Adipocyte (in vitro differentiated cells): Measurements from ENCODE around the gene PPTC7.
A peak's percentile ranks its signal among the peaks of the same experiment; 100 is the strongest.
"Not testable (repeated sequence)": the region's sequence is repeated elsewhere in the genome, so short reads cannot be mapped to it uniquely, and the experiment has no call there.

Experiments used
- DNase-seq: peaks from one replicate; pipeline ENCODE4 v3.0.0-alpha.2; 2015; ENCODE audit warnings: low read depth
- H3K27me3 ChIP-seq: replicated peaks from 2 replicates; pipeline ENCODE4 v1.7.0; 2013; ENCODE audit warnings: mild to moderate bottlenecking, low read length, moderate library complexity; ENCODE audit not compliant: control insufficient read depth, insufficient read depth
- H3K36me3 ChIP-seq: 2 replicates; pipeline ENCODE4 v1.7.0; 2013; ENCODE audit warnings: low read length, mild to moderate bottlenecking, moderate library complexity; ENCODE audit not compliant: control insufficient read depth, insufficient read depth, severe bottlenecking
- H3K4me1 ChIP-seq: 2 replicates; pipeline ENCODE4 v1.7.0; 2013; ENCODE audit warnings: mild to moderate bottlenecking, low read length, moderate library complexity; ENCODE audit not compliant: control insufficient read depth, insufficient read depth
- H3K4me3 ChIP-seq: 2 replicates; pipeline ENCODE4 v1.7.0; 2013; ENCODE audit warnings: mild to moderate bottlenecking, low read length, moderate library complexity
- H3K9ac ChIP-seq: 2 replicates; pipeline ENCODE4 v1.7.0; 2013; ENCODE audit warnings: mild to moderate bottlenecking, low read length, moderate library complexity
- H3K9me3 ChIP-seq: 2 replicates; pipeline ENCODE4 v1.7.0; 2013; ENCODE audit warnings: mild to moderate bottlenecking, low read length, moderate library complexity; ENCODE audit not compliant: control insufficient read depth

Gene PPTC7

DNA sequence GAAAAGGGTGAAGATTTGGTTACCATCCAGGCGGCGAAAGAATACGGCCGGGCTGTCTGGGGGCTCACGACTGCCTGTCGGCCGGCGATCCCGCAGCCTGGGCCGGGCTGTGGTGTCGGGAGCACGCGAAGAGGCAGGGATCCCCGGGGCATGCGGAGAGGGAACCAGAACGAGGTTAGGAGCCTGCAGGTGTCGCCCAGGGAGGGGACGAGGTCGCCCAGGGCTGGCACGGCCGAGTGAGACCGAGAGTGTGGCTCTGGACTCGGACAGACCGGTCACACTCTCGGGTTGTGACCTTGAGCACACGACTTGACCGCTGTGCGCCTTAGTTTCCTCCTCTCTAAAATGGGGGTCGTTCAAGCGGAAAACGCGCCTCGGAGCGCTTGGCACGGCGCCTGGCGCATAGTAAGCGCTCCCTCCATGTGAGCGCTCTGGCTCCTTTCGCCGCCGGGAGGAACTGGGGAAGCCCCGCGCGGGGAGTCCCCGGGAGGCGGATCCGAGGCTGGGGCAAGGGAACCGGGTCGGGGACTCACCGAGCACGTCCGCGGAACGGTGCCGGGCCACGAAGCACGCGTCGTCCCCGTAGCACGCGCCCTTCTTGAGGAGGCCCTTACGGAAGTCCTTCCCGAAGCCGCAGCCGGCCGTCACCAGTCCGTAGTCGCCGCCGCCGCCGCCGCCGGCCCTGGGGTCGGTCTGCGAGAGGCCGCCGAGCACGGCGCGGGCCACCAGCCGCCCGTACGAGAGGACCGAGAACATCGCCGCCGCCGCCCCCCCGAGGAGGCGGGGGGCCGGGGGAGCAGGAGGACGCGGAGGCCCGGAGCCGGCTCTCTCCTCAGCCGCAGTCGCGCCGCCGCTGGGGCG, 612 bp downstream of the PPTC7 start:
- H3K4me3 ChIP-seq, result peak overlapping the region; percentile 99
- peaks cover 46% of the 10 kb centered on the region for H3K4me1 ChIP-seq
- peak; percentile 80 for DNase-seq
- H3K9me3 ChIP-seq, result no peaks in the 10 kb centered on the region
- H3K9ac ChIP-seq, result peak overlapping the region; percentile 97
- H3K36me3 ChIP-seq, result no peaks in the 10 kb centered on the region
- no peaks in the 10 kb centered on the region for H3K27me3 ChIP-seq

DNA sequence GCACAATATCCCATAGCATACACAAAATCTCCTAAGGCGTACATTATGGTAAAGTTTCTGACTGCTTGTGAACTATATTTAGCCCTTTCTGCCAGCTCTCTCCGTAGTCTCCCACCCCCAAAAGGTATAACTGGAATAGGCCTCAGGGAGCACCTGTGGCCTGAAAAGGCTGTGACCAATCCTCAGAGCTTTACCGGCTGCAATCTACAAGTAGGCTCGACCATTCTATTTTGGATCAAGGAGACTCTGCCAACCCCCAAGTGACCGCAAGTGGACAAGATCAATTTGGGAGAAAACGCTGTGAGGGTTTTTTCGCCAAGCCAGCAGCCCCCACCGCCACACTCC, 1.2 kb downstream of the PPTC7 start:
- no peak for DNase-seq

DNA sequence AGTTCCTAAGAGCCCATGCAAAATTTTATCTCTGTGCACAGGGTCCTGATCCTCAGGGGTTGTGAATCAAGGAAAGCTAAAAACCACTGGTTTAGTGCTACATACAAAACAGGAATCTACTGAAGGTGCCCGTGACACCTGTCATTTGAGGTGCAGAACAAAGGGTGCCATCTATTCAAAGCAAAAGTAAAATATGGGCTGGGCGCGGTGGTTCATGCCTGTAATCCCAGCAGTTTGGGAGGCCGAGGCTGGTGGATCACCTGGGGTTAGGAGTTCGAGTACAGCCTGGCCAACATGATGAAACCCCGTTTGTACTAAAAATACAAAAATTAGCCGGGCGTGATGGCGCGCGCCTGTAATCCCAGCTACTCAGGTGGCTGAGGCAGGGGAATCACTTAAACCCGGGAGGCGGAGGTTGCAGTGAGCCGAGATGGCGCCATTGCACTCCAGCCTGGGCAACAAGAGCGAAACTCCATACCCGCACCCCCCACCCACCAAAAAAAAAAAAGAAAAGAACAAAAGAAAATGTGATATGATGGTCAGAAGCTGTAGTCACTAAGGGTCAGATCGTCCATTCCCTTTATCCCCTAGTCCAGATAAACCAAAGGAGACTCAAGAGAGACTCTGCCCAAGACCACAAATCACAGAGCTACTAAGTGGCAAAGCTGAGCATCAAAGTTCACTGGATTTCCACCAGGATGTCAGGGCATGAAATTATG, 3.4 kb downstream of the PPTC7 start:
- H3K27me3 ChIP-seq, result no peaks in the 10 kb centered on the region
- no peaks in the 10 kb centered on the region for H3K9me3 ChIP-seq
- peaks cover 56% of the 10 kb centered on the region for H3K4me1 ChIP-seq
- no peak for DNase-seq
- H3K9ac ChIP-seq, result no peak overlapping the region
- H3K36me3 ChIP-seq, result no peaks in the 10 kb centered on the region
- no peak overlapping the region for H3K4me3 ChIP-seq

More for the DNA sequence above, 1.2 kb downstream of the PPTC7 start:
- Histone ChIP-seq H3K4me1 (peaks cover 50% of the 10 kb centered on the region), H3K36me3 (no peaks in the 10 kb centered on the region), H3K9me3 (no peaks in the 10 kb centered on the region), H3K4me3 (peak overlapping the region; percentile 99), H3K9ac (peak overlapping the region; percentile 97), H3K27me3 (no peaks in the 10 kb centered on the region)

DNA sequence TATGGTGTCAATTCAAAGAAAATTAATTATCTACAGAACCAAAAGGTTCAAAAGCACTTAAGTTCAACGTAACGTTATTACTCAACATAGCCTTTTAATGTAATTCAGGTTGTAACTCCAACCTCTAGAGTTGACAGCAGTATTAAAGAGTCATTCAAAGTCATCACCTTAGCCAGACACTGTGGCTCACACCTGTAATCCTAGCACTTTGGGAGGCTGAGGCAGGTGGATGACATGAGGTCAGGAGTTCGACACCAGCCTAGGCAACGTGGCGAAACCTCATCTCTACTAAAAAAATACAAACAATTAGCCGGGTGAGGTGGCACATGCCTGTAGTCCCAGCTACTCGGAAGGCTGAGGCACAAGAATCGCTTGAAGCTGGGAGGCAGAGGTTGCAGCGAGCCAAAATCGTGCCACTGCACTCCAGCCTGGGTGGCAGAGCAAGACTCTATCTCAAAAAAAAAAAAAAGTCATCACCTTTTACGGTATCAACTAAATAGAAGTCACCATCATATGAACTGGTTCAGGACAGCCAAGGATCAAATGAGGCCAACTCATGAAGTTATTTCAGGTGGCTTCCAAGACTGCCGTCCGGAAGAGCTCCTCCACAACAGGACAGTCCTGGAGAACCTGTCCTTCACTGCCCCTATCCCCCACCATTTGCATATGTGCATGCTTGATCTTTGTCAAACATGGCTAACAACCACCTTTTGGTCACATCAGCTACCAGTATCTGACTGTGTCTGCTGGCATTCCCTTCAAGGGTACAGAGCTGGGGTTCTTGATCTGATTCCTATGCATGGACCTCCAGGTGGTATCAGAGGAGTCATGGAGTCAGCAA, 4.2 kb downstream of the PPTC7 start:
- Histone ChIP-seq H3K27me3 (no peaks in the 10 kb centered on the region), H3K36me3 (no peaks in the 10 kb centered on the region), H3K9ac (peak overlapping the region; percentile 17), H3K4me3 (peak overlapping the region; percentile 77), H3K9me3 (no peaks in the 10 kb centered on the region), H3K4me1 (peaks cover 56% of the 10 kb centered on the region)
- DNase-seq, result no peak

DNA sequence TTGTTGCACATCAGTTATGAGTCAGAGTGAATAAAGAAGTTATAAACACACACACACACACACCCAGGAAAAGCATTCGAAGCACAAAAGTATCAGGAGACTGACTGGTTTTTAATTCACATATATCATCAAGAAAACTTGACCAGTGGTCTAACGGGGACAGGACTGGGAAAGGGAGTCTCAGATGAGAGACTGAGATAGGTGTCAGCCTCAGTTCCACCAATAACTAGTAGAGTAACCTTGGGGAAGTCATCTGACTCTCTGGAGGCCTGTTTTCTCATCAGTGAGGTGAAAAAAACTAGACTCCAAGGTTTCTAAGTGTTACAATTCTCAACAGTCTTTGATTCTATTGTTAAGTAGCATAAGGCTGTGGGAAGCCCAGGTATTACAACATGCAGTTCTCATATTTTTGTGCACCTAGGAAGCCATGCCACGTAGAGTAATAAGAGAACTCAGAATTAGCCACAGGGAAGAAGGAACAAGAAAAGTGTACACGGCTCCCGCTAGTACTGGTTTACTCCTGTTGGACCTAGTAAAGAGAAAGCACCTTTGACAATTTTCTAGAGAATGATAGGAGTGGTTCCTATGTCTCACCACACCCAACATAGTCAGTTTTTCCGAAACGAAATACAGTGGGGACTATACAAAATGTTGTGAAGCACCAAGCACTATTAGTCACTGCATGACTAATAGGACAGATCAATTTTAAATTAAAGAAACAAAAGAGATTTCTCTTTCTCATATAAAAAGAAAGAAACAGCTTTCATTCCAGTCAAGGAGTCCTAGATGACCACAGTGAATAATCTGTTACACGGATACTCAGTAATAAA, 5.0 kb downstream of the PPTC7 start:
- H3K9ac ChIP-seq, result peak overlapping the region; percentile 75
- H3K4me1 ChIP-seq, result peaks cover 56% of the 10 kb centered on the region
- DNase-seq, result peak; percentile 84
- no peaks in the 10 kb centered on the region for H3K27me3 ChIP-seq
- no peaks in the 10 kb centered on the region for H3K36me3 ChIP-seq
- H3K4me3 ChIP-seq, result peak overlapping the region; percentile 77
- H3K9me3 ChIP-seq, result no peaks in the 10 kb centered on the region

DNA sequence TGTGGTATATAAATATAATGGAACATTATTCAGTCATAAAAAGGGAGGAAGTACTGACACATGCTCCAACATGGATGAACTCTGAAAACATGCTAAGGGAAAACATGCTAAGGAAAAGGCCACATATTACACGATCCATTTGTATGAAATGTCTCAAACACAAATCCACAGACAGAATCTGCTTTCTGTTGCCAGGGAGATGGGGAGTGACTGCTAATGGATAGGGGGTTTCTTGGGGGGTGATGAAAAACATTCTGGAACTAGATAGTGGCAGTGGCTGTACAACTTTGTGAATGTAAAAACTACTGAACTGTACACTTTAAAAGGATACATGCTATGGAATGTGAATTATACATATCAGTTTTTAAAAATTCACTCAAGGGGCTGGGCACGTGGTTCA, 6.6 kb downstream of the PPTC7 start:
- H3K9ac ChIP-seq, result peak overlapping the region; percentile 54
- H3K27me3 ChIP-seq, result no peaks in the 10 kb centered on the region
- H3K4me3 ChIP-seq, result no peak overlapping the region
- no peaks in the 10 kb centered on the region for H3K9me3 ChIP-seq
- H3K36me3 ChIP-seq, result no peaks in the 10 kb centered on the region
- peaks cover 57% of the 10 kb centered on the region for H3K4me1 ChIP-seq
- DNase-seq, result no peak

DNA sequence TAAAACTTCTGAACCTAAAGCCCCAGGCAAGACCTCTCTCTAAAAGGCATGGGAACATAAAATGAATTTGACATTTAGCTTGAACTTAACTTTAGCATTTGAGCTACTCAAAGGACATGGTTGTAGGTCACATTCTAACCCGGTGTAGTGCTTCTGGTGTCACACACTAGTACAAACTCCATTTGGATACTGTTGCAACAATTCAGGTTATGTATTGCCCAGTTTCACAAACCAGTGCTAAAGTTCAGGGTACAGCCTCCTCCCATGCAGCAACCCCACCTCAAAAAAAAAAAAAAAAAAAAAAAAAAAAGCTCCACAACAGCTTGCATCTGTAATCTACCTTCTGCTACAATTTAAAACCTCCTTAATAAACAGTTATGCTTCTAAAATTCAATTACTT, 7.8 kb downstream of the PPTC7 start:
- H3K4me3 ChIP-seq, result peak overlapping the region; percentile 29
- no peaks in the 10 kb centered on the region for H3K9me3 ChIP-seq
- H3K36me3 ChIP-seq, result no peaks in the 10 kb centered on the region
- DNase-seq, result peak; percentile 46
- H3K4me1 ChIP-seq, result peaks cover 57% of the 10 kb centered on the region
- no peaks in the 10 kb centered on the region for H3K27me3 ChIP-seq
- H3K9ac ChIP-seq, result peak overlapping the region; percentile 72

DNA sequence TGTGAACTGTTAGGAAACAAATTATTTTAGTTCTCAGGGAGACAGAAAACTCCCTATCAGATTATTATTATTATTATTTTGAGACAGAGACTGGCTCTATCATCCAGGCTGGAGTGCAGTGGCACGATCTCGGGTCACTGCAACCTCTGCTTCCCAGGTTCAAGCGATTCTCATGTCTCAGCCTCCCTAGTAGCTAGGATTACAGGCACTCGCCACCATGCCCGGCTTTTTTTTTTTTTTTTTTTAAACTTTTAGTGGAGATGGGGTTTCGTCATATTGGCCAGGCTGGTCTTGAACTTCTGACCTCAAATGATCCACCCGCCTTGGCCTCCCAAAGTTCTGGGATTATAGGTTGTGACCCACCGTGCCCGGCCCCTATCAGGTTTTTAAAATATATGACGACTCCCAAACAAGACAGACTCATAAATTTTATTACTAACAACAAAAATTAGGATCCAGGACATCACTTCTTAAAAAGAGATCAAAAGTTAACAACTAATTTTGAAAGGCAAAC, 8.3 kb downstream of the PPTC7 start:
- not testable (repeated sequence) for H3K27me3 ChIP-seq, DNase-seq
- peak overlapping the region; percentile 59 for H3K4me3 ChIP-seq

DNA sequence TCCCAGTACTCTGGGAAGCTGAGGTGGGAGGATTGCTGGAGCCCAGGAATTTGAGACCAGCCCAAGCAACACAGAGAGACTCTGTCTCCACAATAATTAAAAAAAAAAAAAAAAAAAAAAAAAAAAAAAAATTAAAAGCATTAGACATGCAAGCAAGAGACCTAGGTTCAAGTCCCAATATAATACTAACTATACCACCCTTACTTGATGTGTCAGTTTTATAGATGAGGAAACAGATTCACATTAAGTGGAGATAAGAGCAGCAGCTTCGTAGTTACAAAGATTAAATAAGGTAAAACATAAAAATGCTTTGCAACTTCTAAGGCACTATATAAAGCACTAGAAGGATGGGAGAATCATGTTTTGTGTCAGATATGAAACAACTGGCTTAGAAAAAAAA, 9.1 kb downstream of the PPTC7 start:
- Histone ChIP-seq H3K9me3 (no peaks in the 10 kb centered on the region), H3K4me1 (peaks cover 52% of the 10 kb centered on the region), H3K27me3 (no peaks in the 10 kb centered on the region), H3K4me3 (peak overlapping the region; percentile 59), H3K9ac (peak overlapping the region; percentile 60), H3K36me3 (no peaks in the 10 kb centered on the region)
- no peak for DNase-seq

More for the DNA sequence above, 8.3 kb downstream of the PPTC7 start:
- peaks cover 57% of the 10 kb centered on the region for H3K4me1 ChIP-seq
- H3K36me3 ChIP-seq, H3K9me3 ChIP-seq: not testable (repeated sequence)
- H3K9ac ChIP-seq, result peak overlapping the region; percentile 60

DNA sequence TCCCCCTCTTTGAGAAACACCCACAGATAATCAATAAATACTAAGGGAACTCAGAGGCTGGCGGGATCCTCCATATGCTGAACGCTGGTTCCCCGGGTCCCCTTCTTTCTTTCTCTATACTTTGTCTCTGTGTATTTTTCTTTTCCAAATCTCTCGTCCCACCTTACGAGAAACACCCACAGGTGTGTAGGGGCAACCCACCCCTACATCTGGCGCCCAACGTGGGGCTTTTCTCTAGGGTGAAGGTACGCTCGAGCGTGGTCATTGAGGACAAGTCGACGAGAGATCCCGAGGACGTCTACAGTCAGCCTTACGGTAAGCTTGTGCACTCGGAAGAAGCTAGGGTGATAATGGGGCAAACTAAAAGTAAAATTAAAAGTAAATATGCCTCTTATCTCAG, 12.3 kb downstream of the PPTC7 start:
- not testable (repeated sequence) for DNase-seq, H3K4me3 ChIP-seq, H3K9me3 ChIP-seq, H3K9ac ChIP-seq, H3K27me3 ChIP-seq, H3K36me3 ChIP-seq
- peaks cover 33% of the 10 kb centered on the region for H3K4me1 ChIP-seq
